SK-N-SH (cell line): ENCODE results near the gene ANKRD44. TPM values are rescaled to one million over a fixed set of nuclear protein-coding genes. Genes with fewer than 3 reads are reported as not detected.

ENCODE experiments used
- CTCF ChIA-PET: fragments of 300-600, 350-600 bp; formaldehyde crosslinking; extraction: SDS; loops from one replicate; lab custom pipeline; 2021; lab: Yijun Ruan, JAX
- POLR2A ChIA-PET: fragments of 350-600 bp; sonication (Branson Sonifier 250); formaldehyde crosslinking; extraction: SDS; loops from one replicate; lab custom pipeline; 2020; ENCODE audit warnings: antibody characterized with exemption, inconsistent platforms; lab: Yijun Ruan, JAX
- DNase-seq: peaks from one replicate; pipeline ENCODE4 v3.0.0; 2012
- H2AFZ ChIP-seq: fragments of 200-600 bp; sonication (generic); 2 replicates; pipeline ENCODE4 v1.8.1; 2016; ENCODE audit warnings: antibody characterized with exemption, mild to moderate bottlenecking, low read depth
- H3F3A ChIP-seq: fragments of 200-600 bp; sonication (generic); replicated peaks from 2 replicates; pipeline ENCODE3; 2016; ENCODE audit warnings: antibody characterized with exemption, mild to moderate bottlenecking; ENCODE audit not compliant: insufficient read depth
- H3K27ac ChIP-seq, 2 experiments: fragments of 200-500 bp in 1 of 2; fragments of 200-600 bp in 1 of 2; sonication (Bioruptor generic) in 1 of 2; sonication (generic), shearing (Covaris generic) in 1 of 2; 2 replicates each; pipeline versions ENCODE4 v1.5.1 to v1.6.1; 2014 to 2016; ENCODE audit warnings: low read depth in 2 of 2, inconsistent platforms in 1 of 2, low read length in 1 of 2, mild to moderate bottlenecking in 1 of 2, mixed read lengths in 1 of 2
- H3K27me3 ChIP-seq: fragments of 200-600 bp; sonication (generic), shearing (Covaris generic); 2 replicates; pipeline ENCODE4 v1.6.1; 2016; ENCODE audit warnings: mixed run types; ENCODE audit not compliant: insufficient read depth
- H3K36me3 ChIP-seq, 2 experiments: fragments of 200-500 bp in 1 of 2; fragments of 200-600 bp in 1 of 2; sonication (Bioruptor generic) in 1 of 2; sonication (generic) in 1 of 2; replicated peaks in 1 of 2; 2 replicates each; pipeline versions ENCODE3 to v1.5.1; 2014 to 2016; ENCODE audit warnings: low read length in 1 of 2, mild to moderate bottlenecking in 1 of 2; ENCODE audit not compliant: insufficient read depth in 2 of 2, control insufficient read depth in 1 of 2
- H3K4me1 ChIP-seq, 2 experiments: fragments of 200-500 bp in 1 of 2; fragments of 200-600 bp in 1 of 2; sonication (Bioruptor generic) in 1 of 2; sonication (generic), shearing (Covaris generic) in 1 of 2; 2 replicates each; pipeline versions ENCODE4 v1.5.1 to v1.6.1; 2014 to 2016; ENCODE audit warnings: low read depth in 1 of 2, low read length in 1 of 2, mixed run types in 1 of 2; ENCODE audit not compliant: insufficient read depth in 2 of 2, control insufficient read depth in 1 of 2
- H3K4me2 ChIP-seq: fragments of 200-600 bp; sonication (generic), shearing (Covaris generic); 2 replicates; pipeline ENCODE4 v1.6.1; 2017; ENCODE audit warnings: mixed run types
- H3K4me3 ChIP-seq, 2 experiments: fragments of 200-500 bp in 1 of 2; fragments of 200-600 bp in 1 of 2; sonication (Bioruptor generic) in 1 of 2; sonication (generic), shearing (Covaris generic) in 1 of 2; 2 replicates each; pipeline versions ENCODE4 v1.5.1 to v1.8.1; 2014 to 2016; ENCODE audit warnings: low read depth in 2 of 2, inconsistent platforms in 1 of 2, low read length in 1 of 2, mild to moderate bottlenecking in 1 of 2, mixed read lengths in 1 of 2, moderate library complexity in 1 of 2
- H3K79me2 ChIP-seq: fragments of 200-600 bp; sonication (generic); 2 replicates; pipeline ENCODE4 v1.8.1; 2017; ENCODE audit warnings: mild to moderate bottlenecking; ENCODE audit not compliant: insufficient read depth
- H3K9ac ChIP-seq: fragments of 200-600 bp; sonication (generic); 2 replicates; pipeline ENCODE4 v1.6.1; 2017; ENCODE audit warnings: mixed run types
- H3K9me2 ChIP-seq: fragments of 200-600 bp; sonication (generic); 2 replicates; pipeline ENCODE4 v1.6.1; 2017; ENCODE audit warnings: mixed run types
- H3K9me3 ChIP-seq: fragments of 200-600 bp; sonication (generic); 2 replicates; pipeline ENCODE4 v1.6.1; 2017; ENCODE audit warnings: mixed run types, mild to moderate bottlenecking, moderate library complexity
- H4K20me1 ChIP-seq: fragments of 200-600 bp; sonication (generic); 2 replicates; pipeline ENCODE4 v1.6.1; 2017; ENCODE audit warnings: mild to moderate bottlenecking, mixed run types; ENCODE audit not compliant: insufficient read depth
- CTCF ChIP-seq: fragments of 200-600 bp; sonication (generic); IDR thresholded peaks from 2 replicates; pipeline ENCODE4 v1.6.1; 2017; ENCODE audit warnings: antibody characterized with exemption, mild to moderate bottlenecking, moderate library complexity
- FOSL2 ChIP-seq: IDR thresholded peaks from 2 replicates; pipeline ENCODE4 v1.4.0; 2012; ENCODE audit warnings: low read depth, mild to moderate bottlenecking, moderate library complexity, borderline replicate concordance
- GABPA ChIP-seq: IDR thresholded peaks from 2 replicates; pipeline ENCODE4 v1.4.0; 2012; ENCODE audit warnings: low read depth, mild to moderate bottlenecking
- IRF3 ChIP-seq: fragments of 150-350 bp; IDR thresholded peaks from 2 replicates; pipeline ENCODE4 v1.6.1; 2016; ENCODE audit warnings: mild to moderate bottlenecking, low read depth, low read length
- MAX ChIP-seq: IDR thresholded peaks from 2 replicates; pipeline ENCODE4 v1.4.0; 2012; ENCODE audit warnings: low read depth
- MXI1 ChIP-seq: IDR thresholded peaks from 2 replicates; pipeline ENCODE4 v1.6.1; 2012; ENCODE audit warnings: mild to moderate bottlenecking, low read depth, low read length, improper control_type of control experiment
- POLR2AphosphoS5 ChIP-seq: IDR thresholded peaks from 2 replicates; pipeline ENCODE4 v1.6.1; 2012; ENCODE audit warnings: low read depth, low read length
- RAD21 ChIP-seq: IDR thresholded peaks from 2 replicates; pipeline ENCODE4 v1.6.1; 2012; ENCODE audit warnings: mild to moderate bottlenecking, low read length
- RFX5 ChIP-seq: IDR thresholded peaks from 2 replicates; pipeline ENCODE4 v1.6.1; 2012; ENCODE audit warnings: mild to moderate bottlenecking, improper control_type of control experiment, low read length
- SIN3A ChIP-seq: IDR thresholded peaks from 2 replicates; pipeline ENCODE4 v1.6.1; 2012; ENCODE audit warnings: low read depth, mild to moderate bottlenecking, low read length, moderate library complexity, borderline replicate concordance
- TCF12 ChIP-seq: IDR thresholded peaks from 2 replicates; pipeline ENCODE4 v1.4.0; 2012
- TEAD4 ChIP-seq: IDR thresholded peaks from 2 replicates; pipeline ENCODE4 v1.4.0; 2012; ENCODE audit warnings: mild to moderate bottlenecking, borderline replicate concordance; ENCODE audit not compliant: insufficient read depth
- WGBS: methylation state at CpG from one replicate; pipeline ENCODE4 v1.1.6; 2017; ENCODE audit warnings: low lambda C conversion rate; 5-methylcytosine and 5-hydroxymethylcytosine counted together
- polyA plus RNA-seq, 3 experiments: library from polyadenylated mRNA; depleted of rRNA; stranded (reverse); fragments of >200 nt; gene quantifications; 2 replicates each; pipeline ENCODE4 v1.2.3, GENCODE V29; 2012

ANKRD44 gene
- polyA plus RNA-seq, 1 of the 3 experiments (the other 2 are of a cell fraction): 12.5 TPM

GRCh38 chr2:197007716-197008628 is 302.6 kb downstream of the ANKRD44 start:
- Histone ChIP-seq H3K4me2 (no peak overlapping the region), H3K9me2 (no peaks in the 10 kb centered on the region), H4K20me1 (no peaks in the 10 kb centered on the region), H3K4me1 (no peaks in the 10 kb centered on the region; a peak in 2 of 4 replicates), H3K9ac (no peak overlapping the region), H2AFZ (no peak overlapping the region), H3K36me3 (peaks cover 0 to 9% of the 10 kb centered on the region in 2 experiments), H3K79me2 (no peaks in the 10 kb centered on the region), H3F3A (no peaks in the 10 kb centered on the region), H3K4me3 (no peak overlapping the region), H3K27me3 (no peaks in the 10 kb centered on the region), H3K27ac (no peak overlapping the region; a peak in 1 of 4 replicates), H3K9me3 (no peaks in the 10 kb centered on the region)
- TF ChIP-seq POLR2AphosphoS5 (no peak), TEAD4 (no peak), TCF12 (no peak), MXI1 (no peak)
- no peak for DNase-seq
- ChIA-PET CTCF (interaction anchor here (1.0 to 1.3 kb wide), 5 partner anchors 12 to 183 kb away, joined by 3 to 6 read pairs (median 3); no protein-coding TSS in a partner anchor), POLR2A (no interaction called here)
- 72% methylated on average over 4 of the region's 4 CpGs for WGBS

DNA sequence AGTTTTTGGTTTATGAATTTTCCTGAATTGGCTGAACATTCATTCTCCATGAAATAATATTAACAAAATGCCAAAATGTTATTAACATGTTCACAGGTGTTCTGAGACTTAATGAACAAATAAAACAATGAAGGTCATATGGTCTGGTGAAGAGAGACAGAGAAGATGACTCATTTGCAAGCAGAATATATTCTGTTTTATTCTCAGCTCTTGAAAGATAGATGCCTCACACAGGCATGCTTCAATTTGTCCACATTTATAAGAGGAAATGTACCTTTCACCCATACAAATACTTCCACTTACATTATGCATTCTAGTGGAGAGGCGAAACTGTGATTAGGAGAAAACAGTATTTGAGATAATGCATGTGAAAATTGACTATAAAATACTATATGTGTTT is 308.7 kb downstream of the ANKRD44 start:
- ChIA-PET POLR2A (no interaction called here), CTCF (no interaction called here)
- Histone ChIP-seq H3K4me2 (no peak overlapping the region), H4K20me1 (no peaks in the 10 kb centered on the region), H3K79me2 (no peaks in the 10 kb centered on the region), H3K27ac (no peak overlapping the region), H2AFZ (no peak overlapping the region), H3K27me3 (no peaks in the 10 kb centered on the region), H3K4me3 (no peak overlapping the region), H3K9me3 (no peaks in the 10 kb centered on the region), H3F3A (no peaks in the 10 kb centered on the region), H3K9me2 (no peaks in the 10 kb centered on the region), H3K9ac (no peak overlapping the region), H3K4me1 (no peaks in the 10 kb centered on the region), H3K36me3 (peaks cover 0 to 25% of the 10 kb centered on the region in 2 experiments)
- TF ChIP-seq MAX (no peak), CTCF (no peak), IRF3 (no peak), SIN3A (no peak), GABPA (no peak), RAD21 (no peak), POLR2AphosphoS5 (no peak), FOSL2 (no peak), RFX5 (no peak)
- no peak for DNase-seq
- 80% methylated on average over 1 of the region's 1 CpG for WGBS
